ENCODE data around the gene LGALS7B.

DNA sequence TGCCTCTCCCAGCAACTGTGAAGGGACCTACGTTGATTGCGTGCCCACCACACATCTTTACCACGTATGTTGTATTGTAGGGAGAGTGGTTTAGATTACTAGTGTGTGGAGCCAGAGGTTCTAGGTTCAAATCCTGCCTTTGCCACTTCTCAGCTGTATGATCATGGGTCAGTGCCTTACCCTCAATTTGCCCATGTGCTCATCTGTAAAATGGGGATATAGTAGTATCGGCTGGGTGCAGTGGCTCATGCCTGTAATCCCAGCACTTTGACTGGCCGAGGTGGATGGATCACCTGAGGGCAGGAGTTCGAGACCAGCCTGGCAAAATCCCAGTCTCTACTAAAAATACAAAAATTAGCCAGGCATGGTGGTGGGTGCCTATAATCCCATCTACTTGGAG, 24.3 kb downstream of the LGALS7B start:
- no peak for TF ChIP-seq EZH2 (IDR thresholded peaks at IDR 0.05; ENCODE audit: borderline replicate concordance, low read length)
- TF ChIP-seq, protein P1, sequence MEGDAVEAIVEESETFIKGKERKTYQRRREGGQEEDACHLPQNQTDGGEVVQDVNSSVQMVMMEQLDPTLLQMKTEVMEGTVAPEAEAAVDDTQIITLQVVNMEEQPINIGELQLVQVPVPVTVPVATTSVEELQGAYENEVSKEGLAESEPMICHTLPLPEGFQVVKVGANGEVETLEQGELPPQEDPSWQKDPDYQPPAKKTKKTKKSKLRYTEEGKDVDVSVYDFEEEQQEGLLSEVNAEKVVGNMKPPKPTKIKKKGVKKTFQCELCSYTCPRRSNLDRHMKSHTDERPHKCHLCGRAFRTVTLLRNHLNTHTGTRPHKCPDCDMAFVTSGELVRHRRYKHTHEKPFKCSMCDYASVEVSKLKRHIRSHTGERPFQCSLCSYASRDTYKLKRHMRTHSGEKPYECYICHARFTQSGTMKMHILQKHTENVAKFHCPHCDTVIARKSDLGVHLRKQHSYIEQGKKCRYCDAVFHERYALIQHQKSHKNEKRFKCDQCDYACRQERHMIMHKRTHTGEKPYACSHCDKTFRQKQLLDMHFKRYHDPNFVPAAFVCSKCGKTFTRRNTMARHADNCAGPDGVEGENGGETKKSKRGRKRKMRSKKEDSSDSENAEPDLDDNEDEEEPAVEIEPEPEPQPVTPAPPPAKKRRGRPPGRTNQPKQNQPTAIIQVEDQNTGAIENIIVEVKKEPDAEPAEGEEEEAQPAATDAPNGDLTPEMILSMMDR (IDR thresholded peaks at IDR 0.05; ENCODE audit: low read length): no peak

Measured in OCI-LY1 (cell line).